Neural cell (in vitro differentiated cells): ENCODE measurements around the gene ZCCHC14. TPM values are rescaled to one million over a fixed set of nuclear protein-coding genes. Genes with fewer than 3 reads are reported as not detected.
"Not testable (repeated sequence)": the region's sequence is repeated elsewhere in the genome, so short reads cannot be mapped to it uniquely, and the experiment has no call there.

ENCODE experiments used
- H2AFZ ChIP-seq: fragments of 200-600, 300-800 bp; sonication (generic), shearing (Covaris generic); 2 replicates; pipeline ENCODE4 v1.6.0; 2014; ENCODE audit warnings: low read depth, mild to moderate bottlenecking, antibody characterized with exemption, low read length, moderate library complexity
- H3F3A ChIP-seq: fragments of 200-600 bp; shearing (Covaris generic); 2 replicates; pipeline ENCODE4 v1.6.1; 2016; ENCODE audit warnings: mild to moderate bottlenecking, moderate library complexity, mixed read lengths, antibody characterized with exemption, low read length; ENCODE audit not compliant: insufficient read depth, poor library complexity, severe bottlenecking
- H3K27ac ChIP-seq: fragments of 200-600, 300-800 bp; sonication (generic), shearing (Covaris generic); 2 replicates; pipeline ENCODE4 v1.5.1; 2014; ENCODE audit warnings: mild to moderate bottlenecking, low read length, moderate library complexity
- H3K27me3 ChIP-seq: fragments of 300-800, 200-600 bp; sonication (generic), shearing (Covaris generic); 2 replicates; pipeline ENCODE4 v1.6.0; 2014; ENCODE audit warnings: mild to moderate bottlenecking, low read depth, low read length, moderate library complexity; ENCODE audit not compliant: insufficient read depth
- H3K36me3 ChIP-seq: fragments of 300-800, 200-600 bp; sonication (generic), shearing (Covaris generic); 2 replicates; pipeline ENCODE4 v1.5.1; 2014; ENCODE audit warnings: mild to moderate bottlenecking, antibody characterized with exemption, low read length, moderate library complexity; ENCODE audit not compliant: insufficient read depth
- H3K4me2 ChIP-seq: fragments of 300-800, 200-600 bp; sonication (generic), shearing (Covaris generic); 2 replicates; pipeline ENCODE4 v1.6.0; 2014; ENCODE audit warnings: mild to moderate bottlenecking, low read length
- H3K4me3 ChIP-seq: fragments of 300-800, 200-600 bp; sonication (generic), shearing (Covaris generic); 2 replicates; pipeline ENCODE4 v1.5.1; 2014; ENCODE audit warnings: mild to moderate bottlenecking, low read length, moderate library complexity
- H3K79me2 ChIP-seq: fragments of 200-600 bp; shearing (Covaris generic); replicated peaks from 2 replicates; pipeline ENCODE4 v1.6.0; 2014; ENCODE audit warnings: mild to moderate bottlenecking, low read length, moderate library complexity; ENCODE audit not compliant: insufficient read depth
- H3K9ac ChIP-seq: fragments of 300-800, 200-600 bp; sonication (generic), shearing (Covaris generic); 2 replicates; pipeline ENCODE4 v1.6.1; 2016; ENCODE audit warnings: mild to moderate bottlenecking, low read length, mixed read lengths
- H3K9me2 ChIP-seq: fragments of 200-600 bp; shearing (Covaris generic); 2 replicates; pipeline ENCODE4 v1.6.1; 2016; ENCODE audit warnings: mild to moderate bottlenecking, low read length, mixed read lengths; ENCODE audit not compliant: insufficient read depth
- H3K9me3 ChIP-seq: fragments of 200-600, 300-800 bp; sonication (generic), shearing (Covaris generic); 2 replicates; pipeline ENCODE4 v1.6.1; 2016; ENCODE audit warnings: mild to moderate bottlenecking, mixed run types, low read length, moderate library complexity, mixed read lengths
- H4K20me1 ChIP-seq: fragments of 200-600 bp; shearing (Covaris generic); 2 replicates; pipeline ENCODE4 v1.6.1; 2016; ENCODE audit warnings: mild to moderate bottlenecking, mixed run types; ENCODE audit not compliant: insufficient read depth
- EP300 ChIP-seq: fragments of 450-650 bp; conservative IDR thresholded peaks from 2 replicates; pipeline ENCODE4 v1.6.1; 2014; ENCODE audit warnings: antibody characterized with exemption, mild to moderate bottlenecking, moderate library complexity; ENCODE audit not compliant: poor library complexity, severe bottlenecking
- EZH2 ChIP-seq: fragments of 200-600, 300-800 bp; shearing (Covaris generic), sonication (generic); IDR thresholded peaks from 2 replicates; pipeline ENCODE4 v1.6.1; 2014; ENCODE audit warnings: antibody characterized with exemption, low read length, borderline replicate concordance, mild to moderate bottlenecking; ENCODE audit not compliant: insufficient read depth, poor library complexity, severe bottlenecking
- MXI1 ChIP-seq: fragments of 450-650 bp; conservative IDR thresholded peaks from 2 replicates; pipeline ENCODE4 v1.6.1; 2014; ENCODE audit warnings: antibody characterized with exemption, mild to moderate bottlenecking; ENCODE audit not compliant: poor library complexity, severe bottlenecking
- POLR2AphosphoS5 ChIP-seq: IDR thresholded peaks from 2 replicates; pipeline ENCODE4 v1.6.1; 2012
- RAD21 ChIP-seq: fragments of 450-650 bp; conservative IDR thresholded peaks from 2 replicates; pipeline ENCODE4 v1.6.1; 2014; ENCODE audit warnings: antibody characterized with exemption, mild to moderate bottlenecking, moderate library complexity
- REST ChIP-seq: IDR thresholded peaks from 2 replicates; pipeline ENCODE4 v1.6.1; 2012; ENCODE audit warnings: borderline replicate concordance
- SMC3 ChIP-seq: fragments of 450-650 bp; conservative IDR thresholded peaks from 2 replicates; pipeline ENCODE4 v1.6.1; 2014; ENCODE audit warnings: antibody characterized with exemption, mild to moderate bottlenecking, moderate library complexity; ENCODE audit not compliant: poor library complexity
- TAF1 ChIP-seq: IDR thresholded peaks from 2 replicates; pipeline ENCODE4 v1.6.1; 2012; ENCODE audit warnings: low read depth
- polyA plus RNA-seq: library from polyadenylated mRNA; depleted of rRNA; stranded (reverse); fragments of >200 nt; gene quantifications from 2 replicates; pipeline ENCODE4 v1.2.3, GENCODE V29; 2014
- TF ChIP-seq, protein P1 (sequence below): fragments of 450-650 bp; IDR thresholded peaks from 2 replicates; pipeline ENCODE4 v1.5.1; 2014; ENCODE audit warnings: antibody characterized with exemption, mild to moderate bottlenecking, moderate library complexity; ENCODE audit not compliant: poor library complexity, severe bottlenecking

The ZCCHC14 gene
- polyA plus RNA-seq, 1 donor from 2014 or later: 22.1 TPM

GRCh38 chr16:87484487-87485331, 8.1 kb downstream of the ZCCHC14 start:
- Histone ChIP-seq H3K9me3 (no peaks in the 10 kb centered on the region), H2AFZ (no peak overlapping the region), H3K9ac (no peak overlapping the region), H3K4me3 (no peak overlapping the region), H3F3A (no peaks in the 10 kb centered on the region), H4K20me1 (peaks cover 13% of the 10 kb centered on the region), H3K36me3 (no peaks in the 10 kb centered on the region), H3K9me2 (no peaks in the 10 kb centered on the region), H3K27ac (no peak overlapping the region), H3K27me3 (no peaks in the 10 kb centered on the region), H3K79me2 (peaks cover 75% of the 10 kb centered on the region), H3K4me2 (no peak overlapping the region)
- no peak for TF ChIP-seq MXI1
- TF ChIP-seq EP300: no peak
- TF ChIP-seq POLR2AphosphoS5: no peak
- no peak for TF ChIP-seq EZH2
- no peak for TF ChIP-seq RAD21
- TF ChIP-seq REST: no peak
- TF ChIP-seq, protein P1, sequence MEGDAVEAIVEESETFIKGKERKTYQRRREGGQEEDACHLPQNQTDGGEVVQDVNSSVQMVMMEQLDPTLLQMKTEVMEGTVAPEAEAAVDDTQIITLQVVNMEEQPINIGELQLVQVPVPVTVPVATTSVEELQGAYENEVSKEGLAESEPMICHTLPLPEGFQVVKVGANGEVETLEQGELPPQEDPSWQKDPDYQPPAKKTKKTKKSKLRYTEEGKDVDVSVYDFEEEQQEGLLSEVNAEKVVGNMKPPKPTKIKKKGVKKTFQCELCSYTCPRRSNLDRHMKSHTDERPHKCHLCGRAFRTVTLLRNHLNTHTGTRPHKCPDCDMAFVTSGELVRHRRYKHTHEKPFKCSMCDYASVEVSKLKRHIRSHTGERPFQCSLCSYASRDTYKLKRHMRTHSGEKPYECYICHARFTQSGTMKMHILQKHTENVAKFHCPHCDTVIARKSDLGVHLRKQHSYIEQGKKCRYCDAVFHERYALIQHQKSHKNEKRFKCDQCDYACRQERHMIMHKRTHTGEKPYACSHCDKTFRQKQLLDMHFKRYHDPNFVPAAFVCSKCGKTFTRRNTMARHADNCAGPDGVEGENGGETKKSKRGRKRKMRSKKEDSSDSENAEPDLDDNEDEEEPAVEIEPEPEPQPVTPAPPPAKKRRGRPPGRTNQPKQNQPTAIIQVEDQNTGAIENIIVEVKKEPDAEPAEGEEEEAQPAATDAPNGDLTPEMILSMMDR: no peak
- no peak for TF ChIP-seq SMC3
- TF ChIP-seq TAF1: no peak

DNA sequence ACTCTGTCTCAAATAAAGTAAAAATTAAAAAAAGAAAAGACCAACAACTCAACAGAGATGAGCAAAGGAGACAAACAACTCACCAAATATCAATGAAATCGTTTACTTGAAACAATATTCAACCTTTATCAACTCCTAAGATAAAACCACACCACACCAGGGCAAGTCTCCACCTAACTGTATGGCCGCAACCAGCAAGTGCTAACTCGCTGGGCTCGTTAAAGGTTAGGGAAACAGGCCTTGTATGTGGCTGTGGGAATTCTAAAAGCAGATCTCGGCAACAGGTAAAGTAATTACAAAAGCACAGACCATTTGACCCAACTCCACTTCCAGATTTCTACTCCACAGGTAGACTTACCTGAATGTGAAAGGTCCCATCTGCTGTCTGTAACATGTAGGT, 9.3 kb downstream of the ZCCHC14 start:
- Histone ChIP-seq H2AFZ (no peak overlapping the region), H3F3A (no peaks in the 10 kb centered on the region), H3K4me2 (no peak overlapping the region), H3K9ac (no peak overlapping the region), H4K20me1 (peaks cover 7% of the 10 kb centered on the region), H3K4me3 (no peak overlapping the region), H3K79me2 (peaks cover 67% of the 10 kb centered on the region), H3K27ac (no peak overlapping the region), H3K27me3 (no peaks in the 10 kb centered on the region), H3K9me2 (no peaks in the 10 kb centered on the region), H3K9me3 (no peaks in the 10 kb centered on the region), H3K36me3 (no peaks in the 10 kb centered on the region)
- TF ChIP-seq EZH2 (no peak), REST (no peak), EP300 (no peak), TAF1 (no peak), RAD21 (no peak), SMC3 (no peak)
- TF ChIP-seq, protein P1: no peak

GRCh38 chr16:87482670-87483069, 10.2 kb downstream of the ZCCHC14 start:
- not testable (repeated sequence) for H3K9me3 ChIP-seq, H3F3A ChIP-seq, H3K4me2 ChIP-seq, H3K27ac ChIP-seq, H3K27me3 ChIP-seq, H2AFZ ChIP-seq, H3K36me3 ChIP-seq, H3K9me2 ChIP-seq, H3K4me3 ChIP-seq, H4K20me1 ChIP-seq, H3K9ac ChIP-seq
- peaks cover 65% of the 10 kb centered on the region for H3K79me2 ChIP-seq
